HCT116 (cell line): ENCODE data around the gene MLLT3. TPM values are rescaled to one million over a fixed set of nuclear protein-coding genes. Genes with fewer than 3 reads are reported as not detected.

Experiments used
- ATAC-seq: fragments of 200-7000 bp; cut with Tn5 transposase; 2 replicates; pipeline ENCODE4 v1.9.1; 2020; ENCODE audit warnings: mild to moderate bottlenecking, moderate library complexity
- BruUV-seq: library from RNA; stranded (reverse); fragments of 400-500 nt; replicated peaks from 2 replicates; lab custom pipeline; 2021; lab: Mats Ljungman, UMichigan
- CTCF ChIA-PET: fragments of 300-600 bp; sonication (Branson Sonifier 250); formaldehyde crosslinking; loops from one replicate; lab custom pipeline; 2021; ENCODE audit warnings: antibody characterized with exemption; lab: Charles Lee
- POLR2A ChIA-PET: fragments of 300-600, 350-600 bp; sonication (Branson Sonifier 250); formaldehyde crosslinking; loops from one replicate; lab custom pipeline; 2021; ENCODE audit warnings: antibody characterized with exemption; lab: Charles Lee
- RAD21 ChIA-PET, 2 experiments: fragments of 300-600 bp; sonication (Branson Sonifier 250); formaldehyde crosslinking; loops; one replicate each; lab custom pipeline; 2023; ENCODE audit warnings: low total read pairs in 2 of 2; ENCODE audit not compliant: uncharacterized antibody in 2 of 2, unreplicated experiment in 2 of 2, low non-redundant PET in 1 of 2; lab: Charles Lee
- DNase-seq: peaks from one replicate; pipeline ENCODE4 v3.0.0-alpha.2; 2010; ENCODE audit warnings: low read depth, low spot score
- H2AFZ ChIP-seq: fragments of 200-600 bp; shearing (Covaris generic), sonication (generic); 2 replicates; pipeline ENCODE4 v1.6.1; 2017; ENCODE audit warnings: low read depth, mixed run types, mixed read lengths, antibody characterized with exemption, low read length; ENCODE audit not compliant: poor library complexity, severe bottlenecking
- H3K27ac ChIP-seq: 2 replicates; pipeline ENCODE4 v1.5.1; 2012; ENCODE audit warnings: low read depth, low read length
- H3K27me3 ChIP-seq: fragments of 200-600 bp; sonication (generic); 2 replicates; pipeline ENCODE4 v1.6.1; 2016; ENCODE audit warnings: mixed run types, low read length, mixed read lengths; ENCODE audit not compliant: insufficient read depth
- H3K36me3 ChIP-seq, 2 experiments: fragments of 200-500 bp in 1 of 2; fragments of 200-600 bp in 1 of 2; sonication (Bioruptor generic) in 1 of 2; sonication (generic) in 1 of 2; 2 replicates each; pipeline versions ENCODE4 v1.5.1 to v1.6.1; 2014 to 2016; ENCODE audit warnings: low read length in 2 of 2, inconsistent platforms in 1 of 2, mixed read lengths in 1 of 2, mixed run types in 1 of 2; ENCODE audit not compliant: insufficient read depth in 2 of 2, control insufficient read depth in 1 of 2
- H3K4me1 ChIP-seq, 2 experiments: fragments of 200-600 bp in 1 of 2; sonication (generic) in 1 of 2; 2 replicates each; pipeline versions ENCODE4 v1.5.1 to v1.6.1; 2012 to 2017; ENCODE audit warnings: low read length in 2 of 2, inconsistent platforms in 1 of 2, mild to moderate bottlenecking in 1 of 2, mixed read lengths in 1 of 2, mixed run types in 1 of 2, moderate library complexity in 1 of 2; ENCODE audit not compliant: insufficient read depth in 2 of 2, control insufficient read depth in 1 of 2
- H3K4me2 ChIP-seq: fragments of 200-600 bp; sonication (generic); 2 replicates; pipeline ENCODE4 v1.6.1; 2017; ENCODE audit warnings: mixed run types, low read length, mixed read lengths
- H3K4me3 ChIP-seq, 2 experiments: fragments of 200-600 bp in 1 of 2; sonication (generic) in 1 of 2; replicated peaks in 1 of 2; 2 replicates each; pipeline ENCODE4 v1.5.1; 2011 to 2016; ENCODE audit warnings: low read length in 2 of 2, control low read depth in 1 of 2, low read depth in 1 of 2, mild to moderate bottlenecking in 1 of 2, mixed read lengths in 1 of 2, mixed run types in 1 of 2
- H3K79me2 ChIP-seq: fragments of 200-600 bp; sonication (generic); 2 replicates; pipeline ENCODE4 v1.6.1; 2017; ENCODE audit warnings: mild to moderate bottlenecking, mixed run types, low read length, moderate library complexity, mixed read lengths; ENCODE audit not compliant: insufficient read depth
- H3K9ac ChIP-seq: fragments of 200-600 bp; sonication (generic); 2 replicates; pipeline ENCODE4 v1.6.1; 2016; ENCODE audit warnings: low read length, mixed read lengths
- H3K9me2 ChIP-seq: fragments of 200-600 bp; sonication (generic), shearing (Covaris generic); 2 replicates; pipeline ENCODE4 v1.6.1; 2017; ENCODE audit warnings: mixed run types, mild to moderate bottlenecking, moderate library complexity; ENCODE audit not compliant: insufficient read depth
- H3K9me3 ChIP-seq, 2 experiments: fragments of 200-500 bp in 1 of 2; fragments of 200-600 bp in 1 of 2; sonication (Bioruptor generic) in 1 of 2; sonication (generic) in 1 of 2; 2 replicates each; pipeline ENCODE4 v1.6.1; 2014 to 2017; ENCODE audit warnings: low read length in 2 of 2, mixed read lengths in 2 of 2, inconsistent platforms in 1 of 2, low read depth in 1 of 2, mild to moderate bottlenecking in 1 of 2, mixed run types in 1 of 2, moderate library complexity in 1 of 2; ENCODE audit not compliant: control insufficient read depth in 1 of 2, insufficient read depth in 1 of 2
- H4K20me1 ChIP-seq: fragments of 200-600 bp; sonication (generic), shearing (Covaris generic); 2 replicates; pipeline ENCODE4 v1.6.1; 2017; ENCODE audit warnings: mixed run types, mild to moderate bottlenecking, moderate library complexity; ENCODE audit not compliant: insufficient read depth
- CBX3 ChIP-seq: IDR thresholded peaks from 2 replicates; pipeline ENCODE4 v1.6.1; 2012; ENCODE audit warnings: low read depth
- CEBPB ChIP-seq: IDR thresholded peaks from 2 replicates; pipeline ENCODE4 v1.6.1; 2012; ENCODE audit warnings: low read depth
- CTCF ChIP-seq, 3 experiments: fragments of 200-600 bp in 1 of 3; sonication (generic) in 1 of 3; IDR thresholded peaks in 2 of 3; conservative IDR thresholded peaks in 1 of 3; 2 replicates each; pipeline ENCODE4 v1.5.1; 2012 to 2017; ENCODE audit warnings: low read depth in 2 of 3, low read length in 2 of 3, antibody characterized with exemption in 1 of 3, borderline replicate concordance in 1 of 3, control low read depth in 1 of 3, mild to moderate bottlenecking in 1 of 3, mixed read lengths in 1 of 3, mixed run types in 1 of 3, moderate library complexity in 1 of 3; ENCODE audit not compliant: insufficient read depth in 1 of 3
- EGR1 ChIP-seq: IDR thresholded peaks from 2 replicates; pipeline ENCODE4 v1.6.1; 2012; ENCODE audit warnings: low read depth
- ELF1 ChIP-seq: IDR thresholded peaks from 2 replicates; pipeline ENCODE4 v1.6.1; 2012; ENCODE audit warnings: low read depth, borderline replicate concordance
- EZH2 ChIP-seq: fragments of 200-600 bp; sonication (generic); IDR thresholded peaks from 2 replicates; pipeline ENCODE4 v1.6.1; 2017; ENCODE audit warnings: antibody characterized with exemption, mixed run types
- POLR2A ChIP-seq: IDR thresholded peaks from 2 replicates; pipeline ENCODE4 v1.7.0; 2011; ENCODE audit warnings: borderline replicate concordance; ENCODE audit not compliant: insufficient read depth, insufficient read length; ENCODE audit errors: extremely low read depth
- SIN3A ChIP-seq: IDR thresholded peaks from 2 replicates; pipeline ENCODE4 v1.6.1; 2012; ENCODE audit warnings: low read depth
- SRF ChIP-seq: IDR thresholded peaks from 2 replicates; pipeline ENCODE4 v1.6.1; 2012; ENCODE audit warnings: low read depth
- TCF7L2 ChIP-seq: IDR thresholded peaks from 2 replicates; pipeline ENCODE4 v1.7.0; 2011; ENCODE audit warnings: borderline replicate concordance, inconsistent platforms; ENCODE audit not compliant: insufficient read depth, insufficient read length; ENCODE audit errors: extremely low read depth
- ZNF274 ChIP-seq: fragments of 200-500 bp; sonication (Bioruptor generic); IDR thresholded peaks from 2 replicates; pipeline ENCODE4 v1.6.1; 2014; ENCODE audit warnings: mild to moderate bottlenecking, low read depth, low read length, inconsistent platforms
- intact Hi-C: fragments of 100-400 bp; cut with micrococcal nuclease; formaldehyde crosslinking; loops from 2 replicates; pipeline ENCODE4 v1.10.0; 2022
- total RNA-seq: library from RNA; stranded (reverse); gene quantifications from one replicate; pipeline ENCODE4 v1.2.1, GENCODE V29; 2021; ENCODE audit not compliant: unreplicated experiment
- TF ChIP-seq, protein P1 (sequence below): IDR thresholded peaks from 2 replicates; pipeline ENCODE4 v1.6.1; 2012

MLLT3 gene
- total RNA-seq, 1 experiment from 2014 or later = 4.3 TPM

DNA sequence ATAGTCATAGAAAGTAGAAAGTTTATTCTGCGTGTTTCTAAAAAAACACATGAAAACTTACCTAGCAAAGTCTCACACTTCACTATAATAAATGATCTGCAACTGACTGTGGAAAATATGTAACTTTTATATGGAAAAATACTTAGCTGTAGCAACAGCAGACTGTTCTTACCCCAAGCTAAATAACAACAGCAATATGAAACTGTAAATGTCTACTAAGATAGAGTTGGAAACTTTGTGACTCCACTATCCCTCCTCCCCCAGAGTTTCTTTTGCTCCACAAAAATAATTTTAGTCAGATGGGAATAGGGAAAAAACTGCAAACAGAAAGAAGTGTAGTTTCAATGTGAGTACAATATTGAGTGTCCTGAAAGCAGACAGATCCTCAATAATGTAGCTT is 21.0 kb downstream of the MLLT3 start:
- H4K20me1 ChIP-seq = no peaks in the 10 kb centered on the region
- POLR2A ChIA-PET = no interaction called here
- RAD21 ChIA-PET = no interaction called here
- TF ChIP-seq TCF7L2 (no peak), CBX3 (no peak), SRF (no peak), POLR2A (no peak), EZH2 (no peak)
- no TSS peak for BruUV-seq
- H3K4me3 ChIP-seq = no peak overlapping the region
- H3K79me2 ChIP-seq = no peaks in the 10 kb centered on the region
- H2AFZ ChIP-seq = no peak overlapping the region
- DNase-seq (no peak), ATAC-seq (no peak)
- H3K4me1 ChIP-seq = no peaks in the 10 kb centered on the region
- intact Hi-C loops = loop anchor here (10.0 kb wide), 1 partner anchor 166 kb away; no protein-coding TSS in a partner anchor
- H3K27me3 ChIP-seq = 0 out of 2 replicates have a peak, but pooled peaks cover 8% of the 10 kb centered on the region
- no peaks in the 10 kb centered on the region for H3K36me3 ChIP-seq
- no peak overlapping the region for H3K4me2 ChIP-seq
- H3K9ac ChIP-seq = no peak overlapping the region
- CTCF ChIA-PET = interaction anchor here (1.2 kb wide), 1 partner anchor 24 kb away, joined by 3 read pairs; no protein-coding TSS in a partner anchor
- H3K27ac ChIP-seq = no peak overlapping the region
- no peaks in the 10 kb centered on the region for H3K9me2 ChIP-seq
- no peaks in the 10 kb centered on the region for H3K9me3 ChIP-seq

GRCh38 chr9:20599195-20599594 is 23.1 kb downstream of the MLLT3 start:
- no peaks in the 10 kb centered on the region for H3K79me2 ChIP-seq
- ATAC-seq (no peak), DNase-seq (no peak)
- ChIA-PET CTCF (interaction anchor here (1.4 kb wide), 1 partner anchor 25 kb away, joined by 4 read pairs; no protein-coding TSS in a partner anchor), RAD21 (no interaction called here), POLR2A (no interaction called here)
- no peaks in the 10 kb centered on the region for H3K9me2 ChIP-seq
- no peak overlapping the region for H3K9ac ChIP-seq
- H3K9me3 ChIP-seq = no peaks in the 10 kb centered on the region
- no peak overlapping the region for H2AFZ ChIP-seq
- no peak overlapping the region for H3K27ac ChIP-seq
- intact Hi-C loops = no loop called here
- H3K27me3 ChIP-seq = 0 out of 2 replicates have a peak, but pooled peaks cover 8% of the 10 kb centered on the region
- H3K4me1 ChIP-seq = no peaks in the 10 kb centered on the region
- no peak overlapping the region for H3K4me3 ChIP-seq
- H3K4me2 ChIP-seq = no peak overlapping the region
- BruUV-seq = no TSS peak
- no peak for TF ChIP-seq CTCF (IDR thresholded peaks at IDR 0.05 in 2 of 3, conservative IDR thresholded peaks at IDR 0.05 in 1 of 3; ENCODE audit: borderline replicate concordance in 1 of 3, insufficient read depth in 1 of 3, low read depth in 2 of 3, low read length in 2 of 3)
- TF ChIP-seq SIN3A = no peak
- TF ChIP-seq, protein P1, sequence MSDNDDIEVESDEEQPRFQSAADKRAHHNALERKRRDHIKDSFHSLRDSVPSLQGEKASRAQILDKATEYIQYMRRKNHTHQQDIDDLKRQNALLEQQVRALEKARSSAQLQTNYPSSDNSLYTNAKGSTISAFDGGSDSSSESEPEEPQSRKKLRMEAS = no peak
- TF ChIP-seq CEBPB = no peak
- TF ChIP-seq EZH2 = no peak
- TF ChIP-seq EGR1 = no peak
- no peak for TF ChIP-seq POLR2A
- TF ChIP-seq ZNF274 = no peak
- TF ChIP-seq ELF1 = no peak
- H4K20me1 ChIP-seq = no peaks in the 10 kb centered on the region
- no peaks in the 10 kb centered on the region for H3K36me3 ChIP-seq
